ENCODE data around the gene TNFSF12.
"Not testable (repeated sequence)": the region's sequence is repeated elsewhere in the genome, so short reads cannot be mapped to it uniquely, and the experiment has no call there.

The TNFSF12 gene

DNA sequence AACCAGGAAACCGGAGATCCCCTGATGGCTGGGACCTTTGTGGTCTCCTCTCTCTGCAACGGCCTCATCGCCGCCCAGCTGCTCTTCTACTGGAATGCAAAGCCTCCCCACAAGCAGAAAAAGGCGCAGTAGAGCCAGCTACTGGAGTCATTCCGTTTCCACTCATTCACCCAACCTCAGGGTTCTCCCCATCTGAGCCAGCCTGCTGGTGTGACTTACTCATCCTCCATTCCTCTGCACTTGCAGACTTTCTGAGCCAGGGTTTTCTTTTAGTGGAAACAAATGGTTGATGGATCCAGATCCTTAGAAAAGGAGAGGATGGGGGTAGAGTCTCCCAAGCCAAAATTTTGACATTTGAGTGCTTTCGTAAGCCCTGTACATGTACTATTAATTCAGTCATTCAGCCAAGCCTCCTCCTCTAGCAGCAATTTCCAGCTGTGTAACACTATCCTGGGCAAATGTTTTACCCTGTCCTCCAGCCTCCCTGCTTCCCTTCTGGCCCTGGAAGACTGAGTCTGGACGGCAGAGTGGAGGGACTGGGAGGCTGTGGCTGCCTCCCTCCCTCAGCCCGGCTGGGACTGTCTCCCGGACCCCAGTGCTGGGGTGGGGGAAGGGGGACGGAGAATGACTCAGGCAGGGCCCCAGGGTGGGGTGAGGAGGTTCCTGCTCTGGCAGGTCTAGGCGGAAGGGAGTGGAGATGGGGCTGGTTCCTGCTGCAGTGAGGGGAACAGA, 38.7 kb downstream of the TNFSF12 start:
- DNase-seq (ENCODE audit: low read depth): peak; percentile 90

DNA sequence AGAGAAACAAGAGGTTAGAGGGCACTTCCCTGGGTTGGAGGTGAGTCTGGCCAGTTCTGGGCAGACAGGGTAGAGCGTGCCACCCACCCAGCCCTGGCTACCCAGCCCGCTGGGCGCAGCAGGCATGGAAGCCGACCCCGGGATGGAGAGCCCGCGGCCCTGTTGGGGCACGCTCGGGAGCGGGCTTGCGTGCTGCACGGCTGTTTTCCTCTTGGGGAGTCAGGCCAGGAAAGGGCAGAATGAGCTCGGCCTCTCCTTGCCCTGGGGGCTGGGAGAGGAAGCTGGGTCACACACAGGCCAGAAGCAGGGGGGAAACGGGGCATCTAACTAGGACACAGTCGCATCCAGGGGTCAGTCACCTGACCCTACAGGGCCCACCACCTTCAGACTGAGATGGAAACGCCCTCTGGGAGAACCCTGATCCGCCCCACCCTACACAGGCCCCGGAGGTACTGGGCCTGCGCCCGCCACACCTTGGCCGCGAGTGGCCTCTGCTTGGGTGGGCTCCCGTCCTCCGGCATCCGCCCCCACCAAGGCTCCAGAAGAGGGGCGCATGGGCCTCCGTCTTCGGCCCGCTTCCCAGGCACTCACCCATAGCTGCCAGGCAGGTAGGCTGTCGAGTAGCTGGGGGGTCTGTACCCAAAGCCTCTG, 39.8 kb downstream of the TNFSF12 start:
- DNase-seq (ENCODE audit: low read depth): no peak

DNA sequence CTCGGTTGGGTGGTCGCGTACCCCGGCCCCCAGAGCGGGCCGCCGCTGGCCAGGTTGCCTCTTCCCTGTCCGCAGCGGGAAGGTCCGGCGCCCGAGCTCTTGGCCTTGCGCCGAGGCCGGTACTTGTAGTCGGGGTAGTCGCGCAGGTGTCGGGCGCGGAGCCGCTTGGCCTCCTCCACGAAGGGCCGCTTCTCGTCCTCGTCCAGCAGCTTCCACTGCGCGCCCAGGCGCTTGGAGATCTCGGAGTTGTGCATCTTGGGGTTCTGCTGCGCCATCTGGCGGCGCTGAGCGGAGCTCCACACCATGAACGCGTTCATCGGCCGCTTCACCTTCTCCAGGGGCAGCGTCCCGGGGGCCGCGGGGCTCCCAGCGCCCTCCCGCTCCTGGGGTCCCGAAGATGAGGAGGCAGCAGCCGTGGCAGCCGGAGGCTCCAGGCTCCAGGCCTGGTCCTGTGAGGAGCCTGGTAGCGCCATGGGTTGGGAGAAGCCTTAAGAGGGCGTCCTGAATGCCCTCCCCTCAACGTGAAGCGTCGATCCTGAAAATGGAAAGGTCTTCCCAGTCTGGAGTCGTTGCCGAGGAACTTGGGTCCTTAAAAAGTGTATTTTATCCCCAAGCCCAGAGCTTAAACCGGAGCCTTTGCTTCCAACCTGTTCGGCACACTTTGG, 40.5 kb downstream of the TNFSF12 start:
- DNase-seq (ENCODE audit: low read depth): no peak

DNA sequence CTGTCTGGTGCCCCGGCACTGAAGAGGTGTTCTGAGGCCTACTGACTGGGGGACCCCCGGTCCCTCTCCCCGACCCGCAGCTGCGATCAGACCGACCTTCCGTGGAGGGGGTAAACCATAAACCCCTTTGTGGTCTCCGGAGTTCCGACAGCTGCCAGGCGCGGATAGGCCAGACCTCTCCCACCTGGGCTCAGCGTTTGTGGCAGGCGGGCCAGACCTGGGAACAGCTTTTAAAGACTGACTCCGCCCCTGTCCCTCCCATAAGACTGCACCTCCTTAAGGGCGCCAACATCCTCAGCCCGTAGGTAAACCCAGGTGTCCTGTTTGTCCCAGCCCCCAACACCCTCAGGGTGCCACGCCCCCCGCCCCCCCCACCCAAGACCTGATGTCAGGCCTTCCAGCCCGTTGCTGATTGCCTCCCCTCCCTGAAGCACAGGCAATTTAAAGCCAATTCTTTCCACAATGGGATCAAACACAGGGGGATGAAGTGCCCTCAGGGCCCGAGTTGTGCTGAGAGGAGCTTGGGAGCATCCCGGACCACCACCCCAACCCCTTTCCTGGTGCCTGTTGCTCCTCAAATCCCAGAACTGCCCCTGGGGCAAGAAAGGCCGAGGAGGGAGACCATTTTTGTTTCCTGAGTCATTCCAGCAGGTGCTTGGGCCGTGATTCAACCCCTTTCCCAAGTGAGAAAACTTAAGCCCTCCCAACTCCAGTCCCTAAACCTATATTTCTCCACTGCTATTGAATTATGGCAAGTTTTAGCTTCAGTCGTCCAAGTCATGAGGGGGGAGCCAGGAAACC, 41.2 kb downstream of the TNFSF12 start, which contains the start of gene SOX15:
TSS of gene SOX15 (minus strand) at position 204 of the 801 bp plus-strand sequence. CDS start 418 bp downstream, outside the sequence.
- DNase-seq (ENCODE audit: low read depth): no peak

DNA sequence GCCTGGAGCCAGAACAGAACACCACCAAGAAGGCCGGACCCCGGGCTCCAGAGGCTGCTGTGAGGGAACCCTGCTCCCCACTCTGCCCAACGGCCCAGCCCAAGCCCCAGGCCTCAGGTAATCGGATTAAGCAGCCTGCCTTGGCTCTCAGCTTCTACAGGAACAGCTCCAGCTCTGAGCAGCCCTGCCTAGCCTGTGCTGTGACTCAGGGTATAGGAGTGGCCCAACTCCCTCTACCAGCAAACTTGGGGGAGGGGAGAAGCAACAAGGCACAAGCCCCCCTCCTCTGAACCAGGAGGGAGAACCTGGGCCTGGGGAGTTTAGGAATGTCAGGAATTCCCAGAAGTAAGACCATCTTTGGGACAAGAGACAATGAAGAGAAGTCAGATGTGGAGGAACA, 41.9 kb downstream of the TNFSF12 start:
- DNase-seq (ENCODE audit: low read depth): no peak

DNA sequence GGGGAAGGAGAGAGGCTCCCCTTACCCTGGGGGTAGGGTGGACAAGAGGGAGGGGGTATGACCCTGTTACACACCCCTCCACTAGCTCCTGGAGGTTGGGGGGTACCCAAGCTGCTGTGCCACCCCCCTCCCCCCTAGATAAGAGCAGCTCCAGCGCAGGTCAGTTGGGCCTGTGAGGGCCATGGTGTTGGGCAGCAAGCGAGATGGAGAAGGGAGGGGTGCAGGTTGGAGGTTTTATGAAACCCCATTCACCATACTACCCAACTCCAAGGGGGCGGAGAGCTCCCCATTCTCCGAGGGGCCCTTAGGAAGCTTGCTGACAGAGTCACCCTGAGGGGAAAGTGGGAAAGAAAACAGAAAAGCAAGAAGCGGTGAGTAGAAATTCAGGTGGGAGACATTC, 42.7 kb downstream of the TNFSF12 start:
- no peak for DNase-seq (ENCODE audit: low read depth)

DNA sequence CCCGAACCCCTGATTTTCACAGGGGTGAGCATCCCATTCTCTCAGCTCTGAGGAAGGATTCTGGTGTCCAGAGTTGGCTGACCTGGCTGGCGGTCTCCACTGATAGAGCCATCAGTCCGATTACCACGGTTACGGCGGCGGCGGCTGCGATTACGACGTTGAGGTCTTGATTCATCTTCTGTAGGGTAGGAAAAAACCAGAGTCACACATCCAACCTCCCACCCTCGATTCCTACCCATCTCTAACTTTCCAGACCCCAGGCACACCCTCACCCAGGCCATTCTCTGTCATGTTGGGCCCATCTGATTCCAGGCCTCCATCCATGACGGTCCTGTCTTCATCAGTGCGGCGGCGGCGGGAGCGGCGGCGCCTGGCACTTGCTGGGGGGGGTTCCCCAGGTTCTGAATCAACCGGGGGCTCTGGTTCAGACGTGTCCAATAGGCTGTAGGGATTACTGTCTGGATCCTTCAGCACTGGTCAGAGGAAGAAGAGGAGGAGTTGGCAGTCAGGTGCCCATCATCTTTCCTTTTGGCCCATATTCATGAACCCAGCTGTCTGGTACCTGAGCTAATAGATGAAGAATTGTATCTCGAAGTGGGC, 43.7 kb downstream of the TNFSF12 start:
- no peak for DNase-seq (ENCODE audit: low read depth)

DNA sequence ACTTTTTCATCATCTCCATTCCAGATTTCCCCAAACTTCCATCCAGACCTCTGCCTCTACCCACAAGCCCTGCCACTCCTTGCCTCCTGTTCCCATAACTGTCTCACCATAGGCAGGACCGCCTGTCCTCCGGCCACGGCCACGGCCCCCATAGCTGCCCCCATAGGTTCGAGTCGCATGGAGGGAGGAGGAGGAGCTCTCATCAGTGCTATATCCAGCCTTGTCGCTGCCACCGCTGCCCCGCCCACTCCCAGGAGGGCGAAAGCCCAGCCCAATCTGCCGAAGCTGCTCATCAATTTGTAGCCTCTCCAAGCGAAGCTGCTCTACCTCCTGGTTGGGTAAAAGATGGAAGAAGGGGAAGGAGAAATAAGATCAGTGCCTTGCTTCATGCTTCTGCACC, 44.4 kb downstream of the TNFSF12 start:
- no peak for DNase-seq (ENCODE audit: low read depth)

DNA sequence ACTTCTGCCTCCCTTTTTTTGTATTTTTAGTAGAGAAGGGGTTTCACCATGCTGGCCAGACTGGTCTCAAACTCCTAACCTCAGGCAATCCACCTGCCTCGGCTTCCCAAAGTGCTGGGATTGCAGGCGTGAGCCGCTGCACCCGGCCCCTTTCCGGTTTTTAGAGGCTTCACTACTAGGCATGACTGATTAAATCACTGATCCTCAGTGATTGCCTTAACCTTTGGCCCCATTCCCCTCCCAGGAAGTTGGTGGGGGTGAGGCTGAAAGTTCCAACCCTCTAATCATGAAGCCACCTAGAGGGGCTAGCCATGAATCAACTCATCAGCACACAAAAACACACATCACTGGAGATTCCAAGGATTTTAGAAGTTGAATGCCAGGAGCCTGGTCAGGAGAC, 48.7 kb downstream of the TNFSF12 start:
- not testable (repeated sequence) for DNase-seq (ENCODE audit: low read depth)

DNA sequence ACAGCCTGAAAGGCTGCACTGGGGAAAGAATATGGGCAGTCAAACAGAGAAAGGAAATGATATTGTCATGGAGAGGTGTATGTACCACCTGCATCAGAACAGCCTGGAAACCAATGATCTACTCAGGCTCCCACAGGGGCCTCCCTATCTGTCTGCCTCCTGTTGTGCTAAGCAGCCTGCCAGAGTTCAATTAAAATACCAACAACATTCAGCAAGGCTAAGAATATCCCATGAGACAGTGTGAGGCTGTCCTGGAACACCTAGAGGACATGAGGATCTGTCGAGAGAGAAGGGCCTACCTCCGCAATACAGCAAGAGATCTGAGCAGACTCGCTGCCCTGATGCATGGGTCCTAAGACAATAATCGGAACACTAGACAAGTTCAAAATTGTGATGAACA, 57.4 kb downstream of the TNFSF12 start:
- DNase-seq (ENCODE audit: low read depth): no peak

Measured in GM04503 (cell line).